Liver (tissue), 3 donors: ENCODE data around the gene DFFB.

Source experiments
- CTCF ChIP-seq: fragments of 150-350 bp; IDR thresholded peaks from 2 replicates; pipeline ENCODE4 v1.5.1; 2017; ENCODE audit warnings: improper control_type of control experiment, low read depth, low read length; ENCODE audit not compliant: missing input control
- EGR1 ChIP-seq, 2 donors: IDR thresholded peaks; 2 replicates each; pipeline ENCODE4 v1.6.1; 2016 to 2018; ENCODE audit warnings: antibody characterized with exemption in 2 of 2, low read depth in 2 of 2
- GABPA ChIP-seq, 2 donors: IDR thresholded peaks in 1 of 2; conservative IDR thresholded peaks in 1 of 2; 2 replicates each; pipeline ENCODE4 v1.6.1; 2016; ENCODE audit warnings: antibody characterized with exemption in 2 of 2, mild to moderate bottlenecking in 1 of 2, moderate library complexity in 1 of 2
- MAX ChIP-seq: IDR thresholded peaks from 2 replicates; pipeline ENCODE4 v1.6.1; 2016; ENCODE audit warnings: antibody characterized with exemption
- RAD21 ChIP-seq, 2 donors: IDR thresholded peaks; 2 replicates each; pipeline ENCODE4 v1.6.1; 2016; ENCODE audit warnings: antibody characterized with exemption in 2 of 2, mild to moderate bottlenecking in 2 of 2
- RXRA ChIP-seq, 2 donors: IDR thresholded peaks; 2 replicates each; pipeline ENCODE4 v1.6.1; 2017 to 2018; ENCODE audit warnings: antibody characterized with exemption in 2 of 2, mild to moderate bottlenecking in 1 of 2
- SP1 ChIP-seq: IDR thresholded peaks from 2 replicates; pipeline ENCODE4 v1.6.1; 2018; ENCODE audit warnings: antibody characterized with exemption, mild to moderate bottlenecking
- TAF1 ChIP-seq: conservative IDR thresholded peaks from 2 replicates; pipeline ENCODE4 v1.6.1; 2016; ENCODE audit warnings: antibody characterized with exemption, mild to moderate bottlenecking
- YY1 ChIP-seq: IDR thresholded peaks from 2 replicates; pipeline ENCODE4 v1.6.1; 2016; ENCODE audit warnings: antibody characterized with exemption, mild to moderate bottlenecking
- TF ChIP-seq, protein P1 (sequence below): IDR thresholded peaks from 2 replicates; pipeline ENCODE4 v1.6.1; 2016; ENCODE audit warnings: antibody characterized with exemption
- TF ChIP-seq, protein P2 (sequence below): IDR thresholded peaks from 2 replicates; pipeline ENCODE4 v1.6.1; 2016; ENCODE audit warnings: antibody characterized with exemption, mild to moderate bottlenecking
- donor health status: healthy.
- donor health status: healthy.

DNA sequence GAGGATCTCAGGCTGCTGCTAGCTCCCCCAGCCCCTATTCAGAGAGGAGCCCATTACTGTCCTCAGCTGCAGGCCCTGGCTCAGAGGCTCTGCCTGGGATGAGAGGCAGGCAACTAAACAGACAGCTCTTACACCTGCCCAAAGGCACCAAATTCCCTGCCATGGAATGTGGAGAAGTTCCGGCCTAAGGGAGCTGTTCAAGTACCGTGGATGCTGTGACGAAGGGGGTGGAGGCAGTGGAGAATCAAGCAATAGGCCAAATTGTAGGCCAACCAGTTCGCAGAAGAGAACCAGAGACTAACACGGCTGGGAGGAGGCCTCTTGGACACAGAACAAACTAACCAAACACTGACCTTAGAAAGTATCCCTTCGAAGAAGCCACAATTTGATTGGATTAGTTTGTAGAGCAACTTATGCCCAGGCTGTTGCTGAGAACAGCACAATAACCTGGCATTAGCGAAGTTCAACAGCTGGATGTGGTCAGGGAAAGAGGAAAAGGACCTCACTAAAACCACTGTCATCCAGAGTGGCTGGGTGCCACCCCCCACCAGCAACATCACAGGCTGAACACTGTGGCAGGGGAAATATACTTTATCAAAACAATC, 39.2 kb downstream of the DFFB start:
- TF ChIP-seq RAD21 (IDR thresholded peaks at IDR 0.05) = no peak
- TF ChIP-seq MAX = no peak
- TF ChIP-seq YY1 = no peak
- TF ChIP-seq, protein P1, sequence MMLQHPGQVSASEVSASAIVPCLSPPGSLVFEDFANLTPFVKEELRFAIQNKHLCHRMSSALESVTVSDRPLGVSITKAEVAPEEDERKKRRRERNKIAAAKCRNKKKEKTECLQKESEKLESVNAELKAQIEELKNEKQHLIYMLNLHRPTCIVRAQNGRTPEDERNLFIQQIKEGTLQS = no peak
- TF ChIP-seq SP1 = no peak
- TF ChIP-seq TAF1 = no peak
- TF ChIP-seq CTCF = no peak
- TF ChIP-seq RXRA (IDR thresholded peaks at IDR 0.05) = no peak
- no peak for TF ChIP-seq GABPA (IDR thresholded peaks at IDR 0.05 in 1 of 2, conservative IDR thresholded peaks at IDR 0.05 in 1 of 2)
- TF ChIP-seq, protein P2, sequence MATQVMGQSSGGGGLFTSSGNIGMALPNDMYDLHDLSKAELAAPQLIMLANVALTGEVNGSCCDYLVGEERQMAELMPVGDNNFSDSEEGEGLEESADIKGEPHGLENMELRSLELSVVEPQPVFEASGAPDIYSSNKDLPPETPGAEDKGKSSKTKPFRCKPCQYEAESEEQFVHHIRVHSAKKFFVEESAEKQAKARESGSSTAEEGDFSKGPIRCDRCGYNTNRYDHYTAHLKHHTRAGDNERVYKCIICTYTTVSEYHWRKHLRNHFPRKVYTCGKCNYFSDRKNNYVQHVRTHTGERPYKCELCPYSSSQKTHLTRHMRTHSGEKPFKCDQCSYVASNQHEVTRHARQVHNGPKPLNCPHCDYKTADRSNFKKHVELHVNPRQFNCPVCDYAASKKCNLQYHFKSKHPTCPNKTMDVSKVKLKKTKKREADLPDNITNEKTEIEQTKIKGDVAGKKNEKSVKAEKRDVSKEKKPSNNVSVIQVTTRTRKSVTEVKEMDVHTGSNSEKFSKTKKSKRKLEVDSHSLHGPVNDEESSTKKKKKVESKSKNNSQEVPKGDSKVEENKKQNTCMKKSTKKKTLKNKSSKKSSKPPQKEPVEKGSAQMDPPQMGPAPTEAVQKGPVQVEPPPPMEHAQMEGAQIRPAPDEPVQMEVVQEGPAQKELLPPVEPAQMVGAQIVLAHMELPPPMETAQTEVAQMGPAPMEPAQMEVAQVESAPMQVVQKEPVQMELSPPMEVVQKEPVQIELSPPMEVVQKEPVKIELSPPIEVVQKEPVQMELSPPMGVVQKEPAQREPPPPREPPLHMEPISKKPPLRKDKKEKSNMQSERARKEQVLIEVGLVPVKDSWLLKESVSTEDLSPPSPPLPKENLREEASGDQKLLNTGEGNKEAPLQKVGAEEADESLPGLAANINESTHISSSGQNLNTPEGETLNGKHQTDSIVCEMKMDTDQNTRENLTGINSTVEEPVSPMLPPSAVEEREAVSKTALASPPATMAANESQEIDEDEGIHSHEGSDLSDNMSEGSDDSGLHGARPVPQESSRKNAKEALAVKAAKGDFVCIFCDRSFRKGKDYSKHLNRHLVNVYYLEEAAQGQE = no peak
- TF ChIP-seq EGR1 (IDR thresholded peaks at IDR 0.05; ENCODE audit: low read depth in 2 of 2) = no peak
